ENCODE data around the gene BARHL1.

BARHL1 gene

DNA sequence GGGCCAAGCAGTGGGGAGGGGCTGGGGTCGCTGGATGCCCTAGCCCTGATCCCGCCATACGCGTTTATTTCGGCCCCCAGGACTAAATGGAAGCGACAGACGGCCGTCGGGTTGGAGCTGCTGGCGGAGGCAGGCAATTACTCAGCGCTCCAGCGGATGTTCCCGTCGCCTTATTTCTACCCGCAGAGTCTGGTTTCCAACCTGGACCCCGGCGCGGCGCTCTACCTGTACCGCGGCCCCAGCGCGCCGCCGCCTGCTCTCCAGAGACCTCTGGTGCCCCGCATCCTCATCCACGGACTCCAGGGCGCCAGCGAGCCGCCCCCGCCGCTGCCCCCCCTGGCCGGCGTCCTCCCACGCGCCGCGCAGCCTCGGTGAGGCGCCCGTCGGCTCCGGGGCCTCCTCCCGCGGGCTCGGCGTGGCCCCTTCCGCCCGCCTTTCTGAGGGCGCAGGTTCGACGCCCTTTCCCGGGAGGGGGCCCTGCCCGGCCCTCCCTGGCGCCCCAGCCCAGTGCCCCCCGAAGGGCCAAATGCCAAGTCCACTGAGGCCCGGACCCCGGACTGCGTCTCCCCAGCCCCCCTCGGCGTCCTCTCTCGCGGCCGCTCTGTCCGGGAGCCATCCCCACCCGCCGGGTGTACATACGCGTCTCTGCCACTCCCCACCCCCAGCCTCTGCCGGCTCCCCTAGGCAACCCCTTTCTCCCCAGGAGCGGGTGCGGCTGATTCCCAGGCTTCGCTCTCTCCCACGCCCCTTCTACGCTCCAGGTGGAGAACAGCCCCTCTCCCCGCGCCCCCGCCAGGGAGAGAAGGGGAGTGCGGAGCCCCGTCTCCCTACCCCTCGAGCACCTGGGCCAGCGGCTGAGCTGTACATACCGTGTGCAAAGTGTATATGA is 7.0 kb downstream of the BARHL1 start:
- no peak overlapping the region for H3K27ac Mint-ChIP-seq

DNA sequence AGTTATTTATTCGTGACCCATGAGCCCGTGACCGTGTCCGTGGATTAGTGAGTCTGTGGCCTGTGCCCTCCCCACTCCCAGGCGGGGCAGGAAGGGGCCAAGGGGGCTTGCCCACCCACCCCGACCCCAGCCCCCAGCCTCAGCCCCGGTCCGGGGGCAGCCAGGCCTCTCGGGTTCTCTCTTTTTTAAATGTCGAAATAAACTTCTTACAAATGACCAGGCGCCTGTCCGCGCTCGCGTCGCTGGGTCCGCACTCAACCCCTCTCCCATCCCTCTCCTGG is 7.6 kb downstream of the BARHL1 start:
- peaks cover 32% of the 10 kb centered on the region for H3K27me3 Mint-ChIP-seq
- peaks cover 11% of the 10 kb centered on the region for H3K4me1 Mint-ChIP-seq
- no peak overlapping the region for H3K27ac Mint-ChIP-seq
- no peak overlapping the region for H3K4me3 Mint-ChIP-seq
- H3K36me3 Mint-ChIP-seq: peaks cover 6% of the 10 kb centered on the region
- H3K9me3 Mint-ChIP-seq: no peaks in the 10 kb centered on the region

More for the DNA sequence above, 7.0 kb downstream of the BARHL1 start:
- H3K4me1 Mint-ChIP-seq: peaks cover 11% of the 10 kb centered on the region
- no peak overlapping the region for H3K4me3 Mint-ChIP-seq
- no peaks in the 10 kb centered on the region for H3K9me3 Mint-ChIP-seq
- peaks cover 6% of the 10 kb centered on the region for H3K36me3 Mint-ChIP-seq
- peaks cover 38% of the 10 kb centered on the region for H3K27me3 Mint-ChIP-seq

DNA sequence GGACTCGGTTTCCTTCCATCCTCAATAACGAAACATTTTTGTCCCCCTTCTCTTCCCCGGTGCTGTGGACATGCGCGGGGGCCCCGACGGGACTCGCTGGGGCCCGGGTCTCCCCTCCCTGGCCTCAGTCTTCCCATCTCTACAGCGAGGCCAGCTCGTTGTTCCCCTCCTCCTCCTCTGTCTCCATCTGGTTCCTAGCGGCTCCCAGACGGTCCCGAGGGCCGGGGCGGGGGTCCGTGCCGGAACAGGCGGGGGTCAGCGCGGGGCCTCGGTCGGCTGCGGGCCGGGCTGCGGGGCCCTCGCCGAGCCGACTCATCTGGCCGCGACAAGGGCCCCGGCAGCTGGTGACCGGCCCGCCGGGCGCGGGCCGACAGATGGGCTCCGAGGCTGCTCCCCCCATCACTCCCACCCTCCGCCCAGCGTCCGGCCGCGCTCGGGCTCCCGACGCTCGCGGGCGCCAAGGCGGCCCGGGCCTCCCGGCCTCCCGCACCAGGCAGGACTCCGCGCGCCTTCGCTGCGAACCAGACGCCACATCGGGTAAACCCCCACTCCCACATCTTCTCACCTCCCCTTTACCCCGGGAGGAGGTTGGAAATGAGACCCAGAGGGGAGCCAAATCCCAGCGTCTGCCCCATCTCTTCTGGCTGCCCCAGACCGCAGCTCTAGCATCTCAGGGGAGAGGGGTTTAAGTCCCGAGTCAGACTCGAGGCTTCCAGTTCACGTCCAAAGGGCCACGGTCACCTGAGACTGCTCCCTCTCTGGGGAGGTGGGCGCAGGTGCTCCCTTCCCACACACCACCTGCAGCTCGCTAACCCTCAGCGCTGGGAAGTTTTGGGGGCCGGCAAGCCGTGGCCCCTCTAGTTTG is 8.1 kb downstream of the BARHL1 start:
- H3K4me3 Mint-ChIP-seq: no peak overlapping the region
- H3K27ac Mint-ChIP-seq: no peak overlapping the region
- H3K4me1 Mint-ChIP-seq: peaks cover 11% of the 10 kb centered on the region
- peaks cover 7% of the 10 kb centered on the region for H3K36me3 Mint-ChIP-seq
- H3K9me3 Mint-ChIP-seq: no peaks in the 10 kb centered on the region
- H3K27me3 Mint-ChIP-seq: peaks cover 30% of the 10 kb centered on the region

DNA sequence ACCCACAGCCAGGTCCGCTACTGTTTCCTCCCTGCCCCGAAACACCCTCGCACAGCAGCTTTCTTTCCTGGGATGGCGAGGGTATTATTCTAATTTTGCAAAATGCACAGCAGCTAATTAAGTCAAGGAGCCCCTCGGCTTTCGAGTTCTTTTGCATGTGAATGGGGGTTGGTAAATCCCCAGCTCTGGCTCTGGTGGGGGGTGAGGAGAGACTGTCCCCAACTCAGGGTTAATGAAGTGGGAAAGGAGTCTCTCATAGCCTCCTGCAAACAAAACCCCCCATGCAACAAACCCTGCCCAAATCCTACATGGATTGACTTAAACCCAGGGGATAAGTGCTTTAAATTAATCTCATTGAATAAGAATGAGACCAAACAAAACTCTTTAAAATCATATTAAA is 8.8 kb downstream of the BARHL1 start:
- H3K27ac Mint-ChIP-seq: peak overlapping the region; percentile 17
- H3K9me3 Mint-ChIP-seq: no peaks in the 10 kb centered on the region
- H3K4me1 Mint-ChIP-seq: peaks cover 7% of the 10 kb centered on the region
- H3K4me3 Mint-ChIP-seq: no peak overlapping the region
- peaks cover 12% of the 10 kb centered on the region for H3K36me3 Mint-ChIP-seq
- peaks cover 23% of the 10 kb centered on the region for H3K27me3 Mint-ChIP-seq

DNA sequence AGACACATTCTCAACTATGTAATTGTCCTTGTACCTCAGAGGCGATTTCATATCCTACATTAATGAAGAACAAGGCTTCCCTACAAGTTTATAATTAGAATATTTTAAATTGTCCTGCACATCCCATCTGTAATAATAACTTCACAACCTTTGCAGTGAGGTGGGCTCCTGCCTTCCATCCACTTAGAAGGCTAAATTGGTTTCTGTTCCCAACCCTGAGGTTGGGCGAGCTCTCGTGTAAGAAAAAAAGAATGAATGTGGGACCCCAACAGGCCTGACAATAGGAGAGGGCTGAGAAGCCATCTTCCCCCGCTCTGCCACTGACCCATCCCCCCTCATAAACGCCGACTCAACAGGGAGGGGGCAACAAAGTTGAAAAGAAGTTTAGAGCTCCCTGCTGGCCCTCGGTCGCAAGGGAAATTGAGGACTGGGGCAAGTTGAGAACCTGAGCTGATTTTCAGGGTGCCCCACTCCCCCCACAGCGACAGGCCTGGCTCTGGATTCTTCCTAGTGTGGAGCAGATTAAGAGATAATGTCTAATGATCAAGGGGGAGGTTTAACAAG is 9.4 kb downstream of the BARHL1 start:
- H3K36me3 Mint-ChIP-seq: peaks cover 16% of the 10 kb centered on the region
- no peaks in the 10 kb centered on the region for H3K9me3 Mint-ChIP-seq
- no peak overlapping the region for H3K4me3 Mint-ChIP-seq
- no peak overlapping the region for H3K27ac Mint-ChIP-seq
- peaks cover 7% of the 10 kb centered on the region for H3K4me1 Mint-ChIP-seq
- H3K27me3 Mint-ChIP-seq: peaks cover 19% of the 10 kb centered on the region

DNA sequence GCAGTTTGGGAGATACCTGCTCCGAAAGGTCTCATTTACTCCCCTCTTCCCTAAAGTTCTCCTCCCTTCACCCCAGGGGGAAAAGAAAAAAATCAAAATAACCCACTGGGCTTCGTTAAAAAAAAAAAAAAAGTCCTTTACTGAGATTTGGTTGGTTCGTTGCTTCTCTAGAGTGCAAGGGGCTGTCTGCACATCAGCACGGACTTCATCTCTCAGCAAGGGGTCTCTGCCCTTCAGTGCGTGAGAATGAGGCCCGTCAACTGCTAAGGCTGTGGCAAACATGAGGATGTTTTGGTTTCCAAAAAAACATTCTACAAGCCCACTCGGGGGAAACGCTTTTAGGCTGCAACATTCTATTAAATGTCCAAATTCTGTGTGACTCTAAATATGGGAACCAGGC is 10.0 kb downstream of the BARHL1 start:
- Mint-ChIP-seq H3K4me3 (no peak overlapping the region), H3K27me3 (peaks cover 19% of the 10 kb centered on the region), H3K4me1 (peaks cover 7% of the 10 kb centered on the region), H3K27ac (no peak overlapping the region), H3K36me3 (peaks cover 16% of the 10 kb centered on the region), H3K9me3 (no peaks in the 10 kb centered on the region)

DNA sequence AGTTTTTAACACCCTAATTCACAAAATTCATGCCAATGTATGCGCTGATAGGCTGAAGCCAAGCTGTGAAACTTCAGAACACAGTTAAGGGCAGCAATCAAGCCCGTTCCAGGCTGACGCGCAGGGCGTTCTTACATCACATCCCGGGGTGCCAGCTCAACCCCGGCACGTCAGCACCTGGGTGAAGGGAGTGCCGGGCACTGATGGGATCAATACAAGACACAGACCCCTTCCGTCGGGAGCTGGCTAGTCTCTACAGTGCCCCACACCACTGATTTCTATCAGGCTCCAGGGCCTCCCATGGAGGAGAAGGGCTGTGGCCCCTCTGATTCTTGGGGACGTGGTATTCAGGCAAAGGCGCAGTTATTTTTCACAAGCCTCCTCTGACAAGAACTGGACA is 12.0 kb downstream of the BARHL1 start:
- peaks cover 15% of the 10 kb centered on the region for H3K27me3 Mint-ChIP-seq
- peaks cover 7% of the 10 kb centered on the region for H3K4me1 Mint-ChIP-seq
- H3K36me3 Mint-ChIP-seq: peaks cover 26% of the 10 kb centered on the region
- H3K9me3 Mint-ChIP-seq: no peaks in the 10 kb centered on the region
- no peak overlapping the region for H3K27ac Mint-ChIP-seq
- H3K4me3 Mint-ChIP-seq: no peak overlapping the region

DNA sequence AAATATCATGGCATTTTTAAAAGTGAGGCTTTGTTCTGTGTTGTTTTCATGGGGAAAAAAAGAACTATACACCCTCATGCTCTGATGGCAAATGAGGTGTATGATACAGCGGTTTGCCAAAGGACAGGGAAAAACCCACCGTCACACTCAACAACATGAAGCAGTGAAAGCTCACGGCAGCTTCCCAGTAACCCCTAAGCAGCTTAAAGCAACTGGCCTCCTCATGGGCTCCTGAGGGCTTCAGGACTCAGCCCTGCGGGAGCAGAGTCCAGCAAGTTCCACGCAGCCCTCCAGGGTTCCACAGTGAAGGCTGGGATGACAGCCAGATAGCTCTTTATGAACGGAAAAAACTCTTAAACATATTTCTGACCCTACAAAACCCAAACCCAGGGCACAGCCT is 12.9 kb downstream of the BARHL1 start:
- H3K36me3 Mint-ChIP-seq: peaks cover 32% of the 10 kb centered on the region
- peaks cover 7% of the 10 kb centered on the region for H3K4me1 Mint-ChIP-seq
- no peak overlapping the region for H3K27ac Mint-ChIP-seq
- peaks cover 15% of the 10 kb centered on the region for H3K27me3 Mint-ChIP-seq
- H3K9me3 Mint-ChIP-seq: no peaks in the 10 kb centered on the region
- no peak overlapping the region for H3K4me3 Mint-ChIP-seq

DNA sequence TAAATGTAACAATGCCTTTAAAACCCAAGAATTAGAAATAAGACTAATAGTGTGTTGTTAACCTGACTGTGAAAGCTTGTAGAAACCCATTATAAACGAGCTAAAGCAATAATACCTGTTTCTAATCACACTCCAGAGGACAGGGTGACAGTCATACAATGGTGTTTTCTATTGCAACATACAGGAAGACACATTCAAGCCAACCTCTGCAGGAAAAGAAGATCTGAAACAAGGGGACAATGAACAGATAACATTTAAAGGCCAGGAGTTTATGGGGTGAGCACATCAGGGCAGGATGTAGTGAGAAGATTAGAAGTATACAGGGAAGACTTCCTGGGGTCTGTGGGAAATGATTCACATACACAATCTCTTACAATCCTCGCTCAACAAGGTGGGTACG is 13.8 kb downstream of the BARHL1 start:
- Mint-ChIP-seq H3K27ac (no peak overlapping the region), H3K36me3 (peaks cover 39% of the 10 kb centered on the region), H3K27me3 (peaks cover 12% of the 10 kb centered on the region), H3K4me1 (peaks cover 4% of the 10 kb centered on the region), H3K4me3 (no peak overlapping the region), H3K9me3 (no peaks in the 10 kb centered on the region)

DNA sequence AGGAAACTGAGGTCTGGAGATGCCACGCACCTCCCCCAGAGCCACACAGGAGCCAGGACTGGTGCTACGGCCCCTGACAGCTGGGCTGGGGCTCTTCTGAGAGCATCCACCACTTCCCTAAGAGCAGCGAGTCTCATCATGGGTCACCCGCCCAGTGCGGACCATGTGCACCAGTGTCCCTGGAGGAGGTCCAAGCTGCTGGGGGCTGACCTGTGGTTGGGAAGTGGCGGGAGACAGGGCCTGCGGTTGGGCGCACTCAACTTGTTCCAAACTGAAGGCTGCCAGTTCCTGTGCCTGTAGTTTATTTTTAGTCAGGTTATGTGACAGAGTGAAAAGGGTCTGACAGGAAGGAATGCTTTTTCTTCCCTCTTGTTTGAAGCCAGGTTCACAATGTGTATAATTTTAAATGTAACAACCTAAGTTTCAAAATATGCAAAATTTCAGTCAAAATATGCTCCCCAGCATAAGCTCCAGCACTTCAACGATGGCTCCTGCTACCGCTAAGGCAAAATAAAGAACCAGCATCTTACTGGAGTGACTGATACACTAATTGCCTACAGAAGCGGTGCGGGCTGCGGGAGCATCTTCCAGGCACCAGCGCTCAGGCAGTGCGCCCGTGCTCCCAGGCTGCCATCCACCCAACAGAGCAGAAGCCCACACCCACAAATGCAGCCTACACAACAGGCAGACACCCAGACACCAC is 14.8 kb downstream of the BARHL1 start:
- H3K4me1 Mint-ChIP-seq: peaks cover 3% of the 10 kb centered on the region
- H3K4me3 Mint-ChIP-seq: no peak overlapping the region
- H3K27me3 Mint-ChIP-seq: peaks cover 5% of the 10 kb centered on the region
- peaks cover 40% of the 10 kb centered on the region for H3K36me3 Mint-ChIP-seq
- H3K27ac Mint-ChIP-seq: no peak overlapping the region
- no peaks in the 10 kb centered on the region for H3K9me3 Mint-ChIP-seq

DNA sequence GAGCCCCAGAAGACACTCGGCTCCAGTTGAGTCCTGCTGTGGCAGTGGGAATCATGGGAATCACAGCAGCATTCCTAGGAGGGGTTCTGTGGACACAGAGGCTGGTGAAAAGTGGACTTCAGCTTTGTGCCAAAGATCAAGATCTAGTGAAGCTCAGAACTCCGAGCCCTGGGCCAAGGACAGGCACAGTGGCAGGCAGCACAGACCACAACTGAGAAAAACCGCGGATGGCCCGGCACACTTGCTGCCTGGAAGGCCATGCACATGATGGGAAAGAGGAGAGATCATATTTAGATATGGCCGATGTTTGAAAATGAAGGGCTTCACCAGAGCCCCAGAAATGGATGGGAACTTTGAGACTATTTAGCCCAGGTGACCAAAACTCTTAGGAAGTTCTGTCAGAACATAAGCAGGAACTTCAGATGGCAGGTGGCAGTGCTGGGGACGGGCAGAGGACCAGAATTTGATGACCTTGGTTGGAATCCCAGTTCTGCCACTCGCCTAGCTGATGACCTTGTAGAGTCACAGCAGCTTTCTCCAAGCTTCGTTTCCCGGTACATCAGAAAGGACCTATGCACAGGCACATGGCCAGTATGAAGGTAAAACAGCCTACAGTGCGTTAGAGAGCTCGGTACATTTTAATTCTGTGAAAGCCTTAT is 18.0 kb downstream of the BARHL1 start:
- no peaks in the 10 kb centered on the region for H3K4me1 Mint-ChIP-seq
- no peak overlapping the region for H3K4me3 Mint-ChIP-seq
- H3K27me3 Mint-ChIP-seq: peaks cover 2% of the 10 kb centered on the region
- H3K27ac Mint-ChIP-seq: no peak overlapping the region
- H3K36me3 Mint-ChIP-seq: peaks cover 55% of the 10 kb centered on the region
- no peaks in the 10 kb centered on the region for H3K9me3 Mint-ChIP-seq

DNA sequence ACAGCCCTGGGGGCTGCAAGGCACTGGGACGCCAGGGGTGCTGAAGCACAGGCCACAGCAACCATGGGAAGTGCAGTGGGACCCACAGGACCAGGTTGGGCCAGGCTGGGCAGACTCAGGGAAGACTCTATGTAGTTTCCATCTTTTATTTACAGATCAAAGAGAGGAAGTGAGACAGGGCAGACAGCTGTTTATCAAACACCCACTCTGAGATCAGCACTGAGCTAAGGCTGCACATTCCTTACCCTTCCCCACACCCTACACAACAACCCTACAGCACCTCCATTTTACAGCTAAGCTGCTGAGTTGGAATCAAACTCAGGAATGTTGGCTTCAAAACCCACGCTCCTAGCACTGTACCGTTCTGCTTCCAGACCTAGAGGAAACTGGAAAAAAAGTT is 19.8 kb downstream of the BARHL1 start:
- Mint-ChIP-seq H3K27ac (no peak overlapping the region), H3K4me3 (no peak overlapping the region), H3K4me1 (no peaks in the 10 kb centered on the region), H3K27me3 (peaks cover 2% of the 10 kb centered on the region), H3K9me3 (no peaks in the 10 kb centered on the region), H3K36me3 (peaks cover 54% of the 10 kb centered on the region)

DNA sequence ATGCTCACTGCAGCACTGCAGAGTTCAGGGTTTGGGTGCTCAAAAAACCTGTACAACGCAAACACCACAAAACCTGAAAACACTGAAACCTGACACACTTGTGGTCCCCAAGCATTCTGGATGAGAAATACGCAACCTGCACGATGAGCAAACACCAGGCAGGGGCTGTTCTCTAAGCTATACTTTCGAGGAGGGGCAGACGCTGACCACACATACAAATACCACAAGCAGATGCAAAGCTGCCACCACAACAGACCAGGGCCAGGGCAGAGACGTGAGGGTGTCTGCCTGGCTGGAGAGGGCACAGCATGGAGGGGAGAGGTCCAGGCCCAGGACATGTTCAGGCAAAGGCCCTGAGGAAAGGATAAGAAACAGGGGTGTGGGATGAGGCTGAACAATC is 23.0 kb downstream of the BARHL1 start:
- Mint-ChIP-seq H3K27ac (no peak overlapping the region), H3K4me1 (no peaks in the 10 kb centered on the region), H3K9me3 (no peaks in the 10 kb centered on the region), H3K36me3 (peaks cover 44% of the 10 kb centered on the region), H3K27me3 (no peaks in the 10 kb centered on the region), H3K4me3 (no peak overlapping the region)

DNA sequence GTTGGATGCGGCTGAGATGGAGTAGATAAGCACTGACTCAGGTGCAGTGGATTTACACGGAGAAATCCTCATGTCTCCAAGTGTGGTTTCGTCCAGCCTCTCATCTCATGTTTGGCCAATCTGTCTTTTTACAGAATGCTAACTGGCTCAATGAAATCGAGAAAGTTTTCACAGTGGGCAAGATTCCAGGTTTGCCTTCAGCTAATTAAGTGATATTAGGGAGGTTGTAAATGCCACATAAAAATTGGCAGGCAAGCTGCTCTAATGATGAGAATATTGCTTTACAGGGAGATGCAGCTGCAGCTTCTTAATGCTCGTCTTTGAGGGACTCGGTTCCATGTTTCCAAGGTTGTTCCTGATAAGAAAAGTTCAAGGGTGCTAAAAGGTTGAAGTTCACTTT is 23.7 kb downstream of the BARHL1 start:
- Mint-ChIP-seq H3K4me1 (no peaks in the 10 kb centered on the region), H3K36me3 (peaks cover 44% of the 10 kb centered on the region), H3K27me3 (no peaks in the 10 kb centered on the region), H3K4me3 (no peak overlapping the region), H3K27ac (no peak overlapping the region), H3K9me3 (no peaks in the 10 kb centered on the region)

DNA sequence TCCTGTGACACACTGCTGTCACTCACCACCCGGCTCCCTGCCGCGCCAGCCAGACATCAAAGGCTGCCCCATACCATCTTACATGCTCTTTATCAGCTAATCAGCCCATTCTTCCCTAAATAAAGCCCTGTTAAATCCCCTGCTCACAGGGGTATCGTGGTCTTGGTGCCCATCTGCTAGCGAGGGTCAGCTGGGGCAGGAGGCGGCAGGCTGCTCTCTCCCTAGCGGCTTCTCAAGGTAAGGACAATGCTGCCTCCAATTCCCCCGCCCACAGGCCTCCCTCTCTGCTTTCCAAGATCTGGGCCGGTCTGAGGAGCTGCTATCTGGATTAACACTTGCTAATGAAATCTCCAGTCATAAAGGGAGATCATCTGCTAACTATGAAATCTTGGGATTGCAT is 26.8 kb downstream of the BARHL1 start:
- H3K9me3 Mint-ChIP-seq: no peaks in the 10 kb centered on the region
- H3K27me3 Mint-ChIP-seq: no peaks in the 10 kb centered on the region
- H3K4me3 Mint-ChIP-seq: no peak overlapping the region
- H3K36me3 Mint-ChIP-seq: peaks cover 36% of the 10 kb centered on the region
- no peaks in the 10 kb centered on the region for H3K4me1 Mint-ChIP-seq
- H3K27ac Mint-ChIP-seq: no peak overlapping the region
